CD4-positive, alpha-beta memory T cell (primary cell): ENCODE measurements around the gene FCHO2. TPM values are rescaled to one million over a fixed set of nuclear protein-coding genes. Genes with fewer than 3 reads are reported as not detected.

ENCODE experiments used
- CTCF ChIA-PET: fragments of 350-600 bp; sonication (Branson Sonifier 250); formaldehyde crosslinking; loops from one replicate; lab custom pipeline; 2021; ENCODE audit warnings: inconsistent platforms; ENCODE audit not compliant: partially characterized antibody; lab: Charles Lee
- POLR2A ChIA-PET: fragments of 350-600 bp; sonication (Branson Sonifier 250); formaldehyde crosslinking; loops from one replicate; lab custom pipeline; 2021; ENCODE audit not compliant: partially characterized antibody; lab: Charles Lee
- DNase-seq, 5 donors: peaks; one replicate each; pipeline versions ENCODE4 v3.0.0 to v3.0.0-alpha.2; 2020 to 2022; ENCODE audit warnings: mixed read lengths in 1 of 5
- H3K27ac ChIP-seq: one replicate; pipeline ENCODE4 v1.7.0; 2013; ENCODE audit warnings: low read depth, low read length
- H3K27me3 ChIP-seq: 2 replicates; pipeline ENCODE4 v1.7.0; 2013; ENCODE audit warnings: mild to moderate bottlenecking, low read length, moderate library complexity; ENCODE audit not compliant: insufficient read depth
- H3K36me3 ChIP-seq: 2 replicates; pipeline ENCODE4 v1.7.0; 2013; ENCODE audit warnings: mild to moderate bottlenecking, low read length, moderate library complexity; ENCODE audit not compliant: insufficient read depth
- H3K4me1 ChIP-seq: 2 replicates; pipeline ENCODE4 v1.7.0; 2013; ENCODE audit warnings: mild to moderate bottlenecking, low read length, moderate library complexity; ENCODE audit not compliant: insufficient read depth
- H3K4me3 ChIP-seq, 2 donors: one replicate each; pipeline ENCODE4 v1.7.0; 2013; ENCODE audit warnings: low read length in 2 of 2, mild to moderate bottlenecking in 1 of 2
- H3K9me3 ChIP-seq, 2 donors: one replicate each; pipeline ENCODE4 v1.7.0; 2013; ENCODE audit warnings: low read length in 2 of 2, control low read depth in 1 of 2; ENCODE audit not compliant: control insufficient read depth in 1 of 2
- H3K27ac Mint-ChIP-seq, 7 donors: one replicate each; pipeline ENCODE4 v1.8.0; 2020 to 2021; ENCODE audit warnings: mixed read lengths in 7 of 7, mild to moderate bottlenecking in 6 of 7, inconsistent platforms in 3 of 7, moderate library complexity in 3 of 7
- H3K27me3 Mint-ChIP-seq, 2 donors: one replicate each; pipeline ENCODE4 v1.8.0; 2020 to 2021; ENCODE audit warnings: mixed read lengths in 2 of 2
- H3K36me3 Mint-ChIP-seq, 2 donors: one replicate each; pipeline ENCODE4 v1.8.0; 2020 to 2021; ENCODE audit warnings: mixed read lengths in 2 of 2, inconsistent platforms in 1 of 2, mild to moderate bottlenecking in 1 of 2
- H3K4me1 Mint-ChIP-seq, 4 donors: one replicate each; pipeline ENCODE4 v1.8.0; 2020 to 2021; ENCODE audit warnings: mixed read lengths in 4 of 4, mild to moderate bottlenecking in 1 of 4
- H3K4me3 Mint-ChIP-seq, 8 donors: one replicate each; pipeline ENCODE4 v1.8.0; 2020 to 2021; ENCODE audit warnings: mixed read lengths in 8 of 8, mild to moderate bottlenecking in 7 of 8, moderate library complexity in 6 of 8, inconsistent platforms in 3 of 8
- H3K9me3 Mint-ChIP-seq, 8 donors: one replicate each; pipeline ENCODE4 v1.8.0; 2020 to 2021; ENCODE audit warnings: mixed read lengths in 8 of 8, mild to moderate bottlenecking in 5 of 8, inconsistent platforms in 3 of 8, moderate library complexity in 1 of 8
- intact Hi-C: fragments of 100-400 bp; cut with micrococcal nuclease; formaldehyde crosslinking; loops from one replicate; pipeline ENCODE4 v1.15.1; 2023
- polyA plus RNA-seq, 2 donors: library from polyadenylated mRNA; unstranded; fragments of 300-500 nt; fragmentation: Illumina TruSeq; gene quantifications; one replicate each; pipeline ENCODE4 v1.2.3, GENCODE V29; 2021
- total RNA-seq, 2 experiments: library from RNA; stranded (reverse); gene quantifications; one replicate each; pipeline ENCODE4 v1.2.3, GENCODE V29; 2021

The FCHO2 gene, protein sequence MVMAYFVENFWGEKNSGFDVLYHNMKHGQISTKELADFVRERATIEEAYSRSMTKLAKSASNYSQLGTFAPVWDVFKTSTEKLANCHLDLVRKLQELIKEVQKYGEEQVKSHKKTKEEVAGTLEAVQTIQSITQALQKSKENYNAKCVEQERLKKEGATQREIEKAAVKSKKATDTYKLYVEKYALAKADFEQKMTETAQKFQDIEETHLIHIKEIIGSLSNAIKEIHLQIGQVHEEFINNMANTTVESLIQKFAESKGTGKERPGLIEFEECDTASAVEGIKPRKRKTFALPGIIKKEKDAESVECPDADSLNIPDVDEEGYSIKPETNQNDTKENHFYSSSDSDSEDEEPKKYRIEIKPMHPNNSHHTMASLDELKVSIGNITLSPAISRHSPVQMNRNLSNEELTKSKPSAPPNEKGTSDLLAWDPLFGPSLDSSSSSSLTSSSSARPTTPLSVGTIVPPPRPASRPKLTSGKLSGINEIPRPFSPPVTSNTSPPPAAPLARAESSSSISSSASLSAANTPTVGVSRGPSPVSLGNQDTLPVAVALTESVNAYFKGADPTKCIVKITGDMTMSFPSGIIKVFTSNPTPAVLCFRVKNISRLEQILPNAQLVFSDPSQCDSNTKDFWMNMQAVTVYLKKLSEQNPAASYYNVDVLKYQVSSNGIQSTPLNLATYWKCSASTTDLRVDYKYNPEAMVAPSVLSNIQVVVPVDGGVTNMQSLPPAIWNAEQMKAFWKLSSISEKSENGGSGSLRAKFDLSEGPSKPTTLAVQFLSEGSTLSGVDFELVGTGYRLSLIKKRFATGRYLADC
- 1 to 10 TPM; 6.1 to 6.3 TPM for total RNA-seq
- polyA plus RNA-seq = 1 to 10 TPM; 1.4 to 2.5 TPM

DNA sequence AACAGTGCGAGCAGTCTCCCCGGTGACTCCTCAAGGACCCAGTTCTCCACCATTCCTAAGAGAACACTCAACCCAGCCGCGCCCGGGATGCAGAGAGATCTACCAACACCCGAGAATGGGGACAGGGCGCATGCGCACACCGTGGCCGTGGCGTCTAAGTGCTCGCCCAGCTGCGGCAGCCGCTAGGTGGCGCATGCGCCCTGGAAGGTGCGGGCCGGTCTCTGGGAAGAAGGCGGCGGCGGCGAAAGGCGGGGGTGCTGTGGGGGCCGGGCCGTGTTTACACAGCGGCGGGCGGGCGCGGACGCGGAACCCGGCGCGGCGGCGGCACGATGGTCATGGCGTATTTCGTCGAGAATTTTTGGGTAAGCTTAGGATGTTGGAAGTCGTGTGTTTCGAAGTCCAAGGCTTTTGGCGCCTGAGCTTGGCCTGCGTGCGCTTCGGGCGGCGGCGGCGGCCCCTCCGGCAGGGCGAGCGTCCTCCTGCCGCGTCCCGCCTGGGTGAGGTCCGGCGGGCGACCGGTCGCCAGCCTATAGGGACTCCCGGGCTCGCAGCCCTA, at the start of gene FCHO2:
Gene FCHO2 (plus strand): TSS at position 274 of the 556 bp plus-strand sequence. CDS start 56 bp downstream, at position 330.
- H3K27ac ChIP-seq = peak within 1 kb of the TSS; percentile 29
- POLR2A ChIA-PET = interaction anchor here (0.9 to 1.2 kb wide), 4 partner anchors 106 to 648 kb away, joined by 3 to 4 read pairs (median 3); no protein-coding TSS in a partner anchor
- H3K9me3 ChIP-seq = no peaks in the 10 kb centered on the region

DNA sequence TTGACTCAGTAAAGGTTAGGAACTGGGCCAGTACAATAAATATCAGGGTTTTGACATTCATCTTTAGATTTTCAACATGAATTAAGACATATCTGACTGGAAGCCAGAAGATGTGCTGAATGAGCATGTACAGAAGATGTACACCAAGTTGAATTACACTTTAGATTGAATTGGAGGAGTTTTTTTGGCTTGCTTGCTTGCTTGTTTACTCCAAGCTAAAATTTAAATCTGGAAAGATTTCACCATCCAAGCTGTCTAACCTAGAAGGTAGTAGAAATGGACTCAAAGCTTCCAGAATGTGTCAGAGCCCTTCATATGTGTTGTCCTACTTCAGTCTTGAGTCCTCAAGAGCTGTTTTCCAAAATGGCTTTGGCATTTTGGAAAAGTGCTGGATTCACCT, 49.0 kb upstream of the FCHO2 start:
- Histone ChIP-seq H3K27ac (no peak overlapping the region), H3K27me3 (no peaks in the 10 kb centered on the region), H3K4me1 (no peaks in the 10 kb centered on the region), H3K36me3 (peaks cover 34% of the 10 kb centered on the region), H3K4me3 (no peak overlapping the region), H3K9me3 (no peaks in the 10 kb centered on the region)
- peaks cover 0 to 1% (median 0%) of the 10 kb centered on the region in 4 donors for H3K4me1 Mint-ChIP-seq
- H3K9me3 Mint-ChIP-seq = no peaks in the 10 kb centered on the region
- H3K36me3 Mint-ChIP-seq = peaks cover 49 to 55% of the 10 kb centered on the region in 2 donors
- POLR2A ChIA-PET = no interaction called here
- CTCF ChIA-PET = no interaction called here
- no peaks in the 10 kb centered on the region for H3K27me3 Mint-ChIP-seq
- DNase-seq = no peak
- intact Hi-C loops = no loop called here
- no peak overlapping the region for H3K4me3 Mint-ChIP-seq
- H3K27ac Mint-ChIP-seq = peak overlapping the region in 1 of 7 donors; percentile 9

More for the DNA sequence above, at the start of gene FCHO2:
- peaks cover 15% of the 10 kb centered on the region for H3K4me1 ChIP-seq
- H3K27ac Mint-ChIP-seq = peak within 1 kb of the TSS; percentile 85 to 91 (median 87)
- no peaks in the 10 kb centered on the region for H3K27me3 ChIP-seq
- peaks cover 0 to 6% (median 0%) of the 10 kb centered on the region in 8 donors for H3K9me3 Mint-ChIP-seq
- H3K36me3 Mint-ChIP-seq = peaks cover 0 to 10% of the 10 kb centered on the region in 2 donors
- H3K27me3 Mint-ChIP-seq = peaks cover 14 to 34% of the 10 kb centered on the region in 2 donors
- peak within 1 kb of the TSS; percentile 85 to 96 for H3K4me3 ChIP-seq
- DNase-seq = peak; percentile 92 to 95 (median 93)
- intact Hi-C loops = loop anchor here (1.0 to 5.0 kb wide), 5 partner anchors 108 to 1354 kb away; no protein-coding TSS in a partner anchor
- peaks cover 13 to 19% (median 13%) of the 10 kb centered on the region in 4 donors for H3K4me1 Mint-ChIP-seq
- H3K4me3 Mint-ChIP-seq = peak within 1 kb of the TSS; percentile 90 to 99 (median 94)
- CTCF ChIA-PET = interaction anchor here (0.8 to 2.7 kb wide), 8 partner anchors 8 to 543 kb away, joined by 3 to 14 read pairs (median 3); no protein-coding TSS in a partner anchor
- no peaks in the 10 kb centered on the region for H3K36me3 ChIP-seq

GRCh38 chr5:72908664-72909063, 47.2 kb upstream of the FCHO2 start:
- DNase-seq = no peak
- Histone ChIP-seq H3K27ac (no peak overlapping the region), H3K4me1 (no peaks in the 10 kb centered on the region), H3K4me3 (no peak overlapping the region), H3K36me3 (peaks cover 22% of the 10 kb centered on the region), H3K27me3 (no peaks in the 10 kb centered on the region), H3K9me3 (no peaks in the 10 kb centered on the region)
- Mint-ChIP-seq H3K27me3 (no peaks in the 10 kb centered on the region), H3K4me1 (peaks cover 0 to 1% (median 0%) of the 10 kb centered on the region in 4 donors), H3K4me3 (no peak overlapping the region), H3K36me3 (peaks cover 39 to 41% of the 10 kb centered on the region in 2 donors), H3K9me3 (no peaks in the 10 kb centered on the region), H3K27ac (no peak overlapping the region)
- CTCF ChIA-PET = no interaction called here
- POLR2A ChIA-PET = no interaction called here
- intact Hi-C loops = no loop called here

DNA sequence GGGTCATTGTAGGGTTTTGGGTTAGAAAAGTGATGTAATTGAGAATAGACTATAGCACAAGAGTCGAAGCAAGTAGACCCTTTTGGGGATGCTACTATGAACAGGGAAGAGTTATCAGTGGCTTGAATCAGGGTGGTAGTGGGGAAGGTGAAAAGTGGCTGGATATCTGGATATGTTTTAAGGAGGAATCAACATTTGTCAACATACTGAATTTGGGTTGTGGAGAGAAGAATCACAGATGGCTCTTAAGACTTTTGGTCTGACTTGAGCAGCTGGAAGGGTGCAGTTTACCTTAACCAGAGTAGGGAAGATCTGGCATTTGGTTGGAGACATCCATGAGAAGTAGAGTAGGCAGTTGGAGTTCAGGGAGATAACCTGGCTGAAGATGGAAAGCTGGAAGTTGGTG, 38.5 kb upstream of the FCHO2 start:
- Mint-ChIP-seq H3K27me3 (no peaks in the 10 kb centered on the region), H3K36me3 (no peaks in the 10 kb centered on the region), H3K4me1 (peaks cover 0 to 2% (median 0%) of the 10 kb centered on the region in 4 donors), H3K27ac (peak overlapping the region in 2 of 7 donors; percentile 17 to 60), H3K9me3 (no peaks in the 10 kb centered on the region), H3K4me3 (no peak overlapping the region)
- Histone ChIP-seq H3K4me1 (no peaks in the 10 kb centered on the region), H3K9me3 (no peaks in the 10 kb centered on the region), H3K27ac (no peak overlapping the region), H3K4me3 (no peak overlapping the region), H3K27me3 (no peaks in the 10 kb centered on the region), H3K36me3 (no peaks in the 10 kb centered on the region)
- ChIA-PET CTCF (interaction anchor here (1.5 to 1.7 kb wide), 2 partner anchors 38 to 537 kb away, joined by 3 to 4 read pairs; partner anchors contain the start of gene FCHO2), POLR2A (no interaction called here)
- intact Hi-C loops = no loop called here
- no peak for DNase-seq

DNA sequence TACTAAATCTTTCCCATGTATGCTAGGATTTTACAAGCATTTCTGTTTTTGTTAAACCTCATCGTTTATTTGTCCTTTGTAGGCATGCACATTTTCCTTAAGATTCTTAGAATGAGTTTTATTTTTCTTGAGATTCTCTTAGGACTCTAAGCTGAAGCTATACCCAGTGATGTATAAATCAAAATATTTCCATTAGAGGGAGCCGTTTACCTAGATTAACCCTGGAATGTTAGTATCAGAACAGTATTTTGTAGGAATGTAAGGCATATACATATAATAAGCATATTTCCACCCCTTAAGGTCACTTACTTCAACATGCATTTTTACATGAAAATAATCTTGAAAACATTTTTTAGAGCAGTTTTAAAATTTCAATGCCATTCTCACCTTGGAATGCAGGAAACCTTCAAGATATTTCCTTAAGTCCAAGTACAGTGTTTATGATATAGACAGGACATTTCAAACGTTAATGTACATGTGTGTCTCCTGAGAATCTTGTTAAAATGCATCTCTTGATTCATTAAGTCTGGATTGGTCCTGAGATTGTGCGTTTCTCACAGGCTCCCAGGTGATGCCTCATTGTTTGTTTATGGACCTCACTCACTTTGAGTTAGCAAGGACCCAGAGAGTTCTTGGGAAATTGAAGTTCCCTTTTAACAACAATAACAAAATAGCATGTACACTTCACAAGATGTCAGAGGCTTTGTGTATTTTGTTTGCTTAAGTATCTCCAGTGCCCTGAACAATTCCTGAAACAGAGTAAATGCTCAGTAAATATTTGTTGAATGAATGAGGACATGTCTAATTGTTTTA, 34.9 kb upstream of the FCHO2 start:
- H3K4me1 ChIP-seq = no peaks in the 10 kb centered on the region
- H3K27me3 Mint-ChIP-seq = no peaks in the 10 kb centered on the region
- no peak overlapping the region for H3K4me3 ChIP-seq
- intact Hi-C loops = no loop called here
- no peaks in the 10 kb centered on the region for H3K9me3 Mint-ChIP-seq
- no peak overlapping the region for H3K27ac Mint-ChIP-seq
- H3K27ac ChIP-seq = no peak overlapping the region
- H3K9me3 ChIP-seq = no peaks in the 10 kb centered on the region
- DNase-seq = peak in 1 of 5 donors; percentile 9
- no peaks in the 10 kb centered on the region for H3K27me3 ChIP-seq
- peaks cover 0 to 2% (median 0%) of the 10 kb centered on the region in 4 donors for H3K4me1 Mint-ChIP-seq
- H3K36me3 ChIP-seq = no peaks in the 10 kb centered on the region
- no peak overlapping the region for H3K4me3 Mint-ChIP-seq
- ChIA-PET CTCF (interaction anchor here (0.6 to 1.4 kb wide), 3 partner anchors 8 to 281 kb away, joined by 3 to 4 read pairs (median 3); no protein-coding TSS in a partner anchor), POLR2A (no interaction called here)
- no peaks in the 10 kb centered on the region for H3K36me3 Mint-ChIP-seq

- Mint-ChIP-seq H3K36me3 (peaks cover 0 to 5% of the 10 kb centered on the region in 2 donors), H3K9me3 (no peaks in the 10 kb centered on the region), H3K4me3 (no peak overlapping the region), H3K27ac (no peak overlapping the region), H3K27me3 (peaks cover 0 to 4% of the 10 kb centered on the region in 2 donors), H3K4me1 (peaks cover 0 to 2% (median 1%) of the 10 kb centered on the region in 4 donors)
- POLR2A ChIA-PET = no interaction called here
- Histone ChIP-seq H3K9me3 (no peaks in the 10 kb centered on the region), H3K27ac (no peak overlapping the region), H3K4me1 (no peaks in the 10 kb centered on the region), H3K27me3 (no peaks in the 10 kb centered on the region), H3K4me3 (no peak overlapping the region), H3K36me3 (no peaks in the 10 kb centered on the region)
- no peak for DNase-seq
- CTCF ChIA-PET = no interaction called here
- intact Hi-C loops = no loop called here
Measured at GRCh38 chr5:72921886-72922285, 34.0 kb upstream of the FCHO2 start.
